Hepatocyte (in vitro differentiated cells): Measurements from ENCODE around the gene EEIG1.

Experiments used
- EZH2 ChIP-seq: fragments of 200-600 bp; sonication (generic); IDR thresholded peaks from 2 replicates; pipeline ENCODE4 v1.6.1; 2016; ENCODE audit warnings: antibody characterized with exemption, mild to moderate bottlenecking, borderline replicate concordance
- EZH2phosphoT487 ChIP-seq: fragments of 200-600 bp; sonication (generic); IDR thresholded peaks from one replicate; pipeline ENCODE4 v1.6.1; 2018; ENCODE audit warnings: antibody characterized with exemption, mild to moderate bottlenecking, low read depth, moderate library complexity; ENCODE audit not compliant: unreplicated experiment, severe bottlenecking
- TF ChIP-seq, protein P1 (sequence below): fragments of 200-600 bp; sonication (generic); IDR thresholded peaks from 2 replicates; pipeline ENCODE4 v1.5.1; 2016; ENCODE audit warnings: antibody characterized with exemption, mild to moderate bottlenecking; ENCODE audit not compliant: poor library complexity

DNA sequence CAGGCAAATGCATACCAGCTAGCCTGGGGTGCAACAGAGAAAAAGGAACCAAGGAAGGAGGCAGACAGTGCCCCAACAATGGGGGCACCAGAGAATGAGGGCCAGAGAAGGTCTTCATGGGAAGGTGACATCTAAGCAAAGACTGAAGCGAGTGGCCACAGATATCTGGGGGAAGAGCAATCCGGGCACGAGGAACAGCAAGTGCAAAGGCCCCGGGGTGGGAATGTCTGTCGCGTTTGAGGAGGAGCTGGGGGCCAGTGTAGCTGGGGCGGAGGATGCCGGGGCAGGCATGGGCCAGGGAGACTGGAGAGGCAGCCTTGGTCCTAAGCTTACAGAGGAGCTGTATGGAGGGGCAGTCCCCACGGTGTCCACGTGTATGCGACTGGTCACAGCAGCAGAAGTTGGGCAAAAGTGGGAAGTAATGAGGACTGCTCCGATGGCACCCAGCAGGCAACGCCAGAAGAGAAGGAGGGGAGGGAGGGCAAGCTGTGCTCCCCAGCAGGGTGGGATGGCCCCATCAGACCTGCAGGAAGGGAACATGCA lies 19.1 kb downstream of the EEIG1 start:
- TF ChIP-seq, protein P1, sequence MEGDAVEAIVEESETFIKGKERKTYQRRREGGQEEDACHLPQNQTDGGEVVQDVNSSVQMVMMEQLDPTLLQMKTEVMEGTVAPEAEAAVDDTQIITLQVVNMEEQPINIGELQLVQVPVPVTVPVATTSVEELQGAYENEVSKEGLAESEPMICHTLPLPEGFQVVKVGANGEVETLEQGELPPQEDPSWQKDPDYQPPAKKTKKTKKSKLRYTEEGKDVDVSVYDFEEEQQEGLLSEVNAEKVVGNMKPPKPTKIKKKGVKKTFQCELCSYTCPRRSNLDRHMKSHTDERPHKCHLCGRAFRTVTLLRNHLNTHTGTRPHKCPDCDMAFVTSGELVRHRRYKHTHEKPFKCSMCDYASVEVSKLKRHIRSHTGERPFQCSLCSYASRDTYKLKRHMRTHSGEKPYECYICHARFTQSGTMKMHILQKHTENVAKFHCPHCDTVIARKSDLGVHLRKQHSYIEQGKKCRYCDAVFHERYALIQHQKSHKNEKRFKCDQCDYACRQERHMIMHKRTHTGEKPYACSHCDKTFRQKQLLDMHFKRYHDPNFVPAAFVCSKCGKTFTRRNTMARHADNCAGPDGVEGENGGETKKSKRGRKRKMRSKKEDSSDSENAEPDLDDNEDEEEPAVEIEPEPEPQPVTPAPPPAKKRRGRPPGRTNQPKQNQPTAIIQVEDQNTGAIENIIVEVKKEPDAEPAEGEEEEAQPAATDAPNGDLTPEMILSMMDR: no peak
- no peak for TF ChIP-seq EZH2
- TF ChIP-seq EZH2phosphoT487: no peak
